Posterior vena cava (tissue), 2 donors: ENCODE results near the gene TRPC1. TPM values are rescaled to one million over a fixed set of nuclear protein-coding genes. Genes with fewer than 3 reads are reported as not detected.
A peak's percentile ranks its signal among the peaks of the same experiment; 100 is the strongest.

Experiments
- DNase-seq: peaks from one replicate; pipeline ENCODE4 v3.0.0-alpha.2; 2020; ENCODE audit warnings: low spot score
- intact Hi-C, 2 donors: fragments of 100-400 bp; cut with DNase I; formaldehyde crosslinking; loops; one replicate each; pipeline versions ENCODE4 v1.14.1 to v1.14.2; 2022 to 2023
- total RNA-seq, 2 donors: library from RNA; stranded (reverse); fragmentation: NEBNext Ultra II Directional; extraction: Animal tissue kit (Norgen Biotek cat#: 25700); gene quantifications; one replicate each; pipeline ENCODE4 v1.2.1, GENCODE V29; 2021
- donor health status: DM: yes; HTN: yes; CAD: no.
- donor health status: DM: yes; HTN: yes; CAD: no.

The TRPC1 gene
- total RNA-seq, 2 donors from 2014 or later: 21.1 to 27.9 TPM

- DNase-seq: no peak
- intact Hi-C loops: no loop called here
These were observed 93.5 kb downstream of the TRPC1 start for GRCh38 chr3:142817356-142817755.

- DNase-seq: no peak
- intact Hi-C loops: no loop called here
These were observed 94.1 kb downstream of the TRPC1 start for GRCh38 chr3:142817897-142818296.

- intact Hi-C loops: no loop called here
- DNase-seq: no peak
These were observed 94.8 kb downstream of the TRPC1 start for GRCh38 chr3:142818651-142819050.

GRCh38 chr3:142819179-142819578 is 95.3 kb downstream of the TRPC1 start:
- DNase-seq: no peak
- intact Hi-C loops: no loop called here

GRCh38 chr3:142828703-142829305 is 105.0 kb downstream of the TRPC1 start:
- intact Hi-C loops: loop anchor here in 1 of 2 donors (5.0 kb wide), 1 partner anchor 163 kb away; no protein-coding TSS in a partner anchor

GRCh38 chr3:142837526-142837925 is 113.7 kb downstream of the TRPC1 start:
- DNase-seq: no peak
- intact Hi-C loops: loop anchor here in 1 of 2 donors (5.0 kb wide), 1 partner anchor 145 kb away; no protein-coding TSS in a partner anchor

More at GRCh38 chr3:142828703-142829305, 105.0 kb downstream of the TRPC1 start:
- peak; percentile 95 for DNase-seq

- no peak for DNase-seq
These were observed 116.0 kb downstream of the TRPC1 start for GRCh38 chr3:142839831-142840230.

GRCh38 chr3:142844339-142844977 is 120.6 kb downstream of the TRPC1 start:
- DNase-seq: no peak
- intact Hi-C loops: no loop called here

More at GRCh38 chr3:142839831-142840230, 116.0 kb downstream of the TRPC1 start:
- intact Hi-C loops: loop anchor here in 1 of 2 donors (5.0 kb wide), 1 partner anchor 142 kb away; no protein-coding TSS in a partner anchor

GRCh38 chr3:142846779-142847577 is 123.1 kb downstream of the TRPC1 start:
- DNase-seq: no peak
- intact Hi-C loops: no loop called here

- intact Hi-C loops: no loop called here
These were observed 125.3 kb downstream of the TRPC1 start for GRCh38 chr3:142849148-142849547.

GRCh38 chr3:142850395-142851023 is 126.7 kb downstream of the TRPC1 start:
- intact Hi-C loops: no loop called here
- DNase-seq: no peak

More at GRCh38 chr3:142849148-142849547, 125.3 kb downstream of the TRPC1 start:
- DNase-seq: no peak

GRCh38 chr3:142852009-142852408 is 128.2 kb downstream of the TRPC1 start:
- DNase-seq: no peak
- intact Hi-C loops: no loop called here

GRCh38 chr3:142853270-142854168 is 129.7 kb downstream of the TRPC1 start:
- DNase-seq: no peak
- intact Hi-C loops: no loop called here

- intact Hi-C loops: no loop called here
- no peak for DNase-seq
These were observed 133.2 kb downstream of the TRPC1 start for GRCh38 chr3:142857056-142857455.

Other genes starting within 250 kb of the TRPC1 start
- gene ATR, start 145.3 kb upstream of the TRPC1 start, total RNA-seq: 10 to 100 TPM; 20.2 to 20.3 TPM
- gene PLS1, start 127.6 kb upstream of the TRPC1 start, total RNA-seq: under 1 TPM in 1 of 2 donors, not detected in 1; 0.86 TPM
- 10 to 100 TPM; 39.7 to 54.5 TPM for gene PCOLCE2, start 165.0 kb downstream of the TRPC1 start, total RNA-seq
- gene PAQR9, start 239.6 kb downstream of the TRPC1 start, total RNA-seq: not detected